Esophagus muscularis mucosa (tissue), 4 donors: ENCODE results near the gene ZFX. TPM values are rescaled to one million over a fixed set of nuclear protein-coding genes. Genes with fewer than 3 reads are reported as not detected.
A peak's percentile ranks its signal among the peaks of the same experiment; 100 is the strongest.

Experiments used
- DNase-seq: peaks from one replicate; pipeline ENCODE4 v3.0.0-alpha.2; 2017; ENCODE audit errors: extremely low spot score
- H3K27ac ChIP-seq, 4 donors: fragments of 200-600 bp; sonication (generic); replicated peaks in 1 of 4; 1 replicate in 3 of 4; 2 replicates in 1 of 4; pipeline ENCODE4 v1.5.1; 2016 to 2019; ENCODE audit warnings: mild to moderate bottlenecking in 1 of 4
- H3K27me3 ChIP-seq, 4 donors: fragments of 200-600 bp; sonication (generic); one replicate each; pipeline versions ENCODE4 v1.5.1 to v1.6.0; 2016 to 2019
- H3K36me3 ChIP-seq, 4 donors: fragments of 200-600 bp; sonication (generic); one replicate each; pipeline ENCODE4 v1.5.1; 2016 to 2019
- H3K4me1 ChIP-seq, 4 donors: fragments of 200-600 bp; sonication (generic); one replicate each; pipeline ENCODE4 v1.5.1; 2016 to 2019
- H3K4me3 ChIP-seq, 4 donors: fragments of 200-600 bp; sonication (generic); 1 replicate in 2 of 4; 2 replicates in 2 of 4; pipeline ENCODE4 v1.5.1; 2016 to 2019; ENCODE audit warnings: mild to moderate bottlenecking in 4 of 4, moderate library complexity in 1 of 4
- H3K9me3 ChIP-seq, 4 donors: fragments of 200-600 bp; sonication (generic); 1 replicate in 3 of 4; 2 replicates in 1 of 4; pipeline ENCODE4 v1.5.1; 2016 to 2019
- CTCF ChIP-seq, 3 experiments: fragments of 200-600 bp in 2 of 3; fragments of 450-650 bp in 1 of 3; sonication (generic) in 2 of 3; IDR thresholded peaks; one replicate each; pipeline ENCODE4 v1.5.1; 2017 to 2019; ENCODE audit warnings: antibody characterized with exemption in 3 of 3, mild to moderate bottlenecking in 2 of 3, moderate library complexity in 1 of 3
- EP300 ChIP-seq: sonication (generic); formaldehyde crosslinking; IDR thresholded peaks from one replicate; pipeline ENCODE4 v1.6.1; 2017; ENCODE audit warnings: antibody characterized with exemption
- POLR2A ChIP-seq: fragments of 450-650 bp; IDR thresholded peaks from one replicate; pipeline ENCODE4 v1.6.1; 2017; ENCODE audit warnings: antibody characterized with exemption, moderate library complexity, mild to moderate bottlenecking, low read depth
- POLR2AphosphoS5 ChIP-seq, 2 donors: sonication (generic); formaldehyde crosslinking; IDR thresholded peaks; one replicate each; pipeline ENCODE4 v1.6.1; 2017; ENCODE audit warnings: antibody characterized with exemption in 2 of 2
- WGBS: methylation state at CpG from one replicate; pipeline ENCODE4 v1.1.5; 2018; 5-methylcytosine and 5-hydroxymethylcytosine counted together
- intact Hi-C: fragments of 100-400 bp; cut with DNase I; formaldehyde crosslinking; loops from one replicate; pipeline ENCODE4 v1.15.1; 2023
- total RNA-seq, 4 donors: library from RNA; depleted of rRNA; stranded (reverse); fragments of >200 nt; gene quantifications; one replicate each; pipeline versions ENCODE4 v1.1.0 to v1.2.1, GENCODE V29; 2016

ZFX gene
- total RNA-seq, 4 donors from 2014 or later: 52.3 to 75.6 (median 66.4) TPM

- DNase-seq: no peak
- no peaks in the 10 kb centered on the region for H3K9me3 ChIP-seq
- 41% methylated on average over 6 of the region's 6 CpGs for WGBS
- H3K4me3 ChIP-seq: no peak overlapping the region
- H3K27ac ChIP-seq: peak overlapping the region in 3 of 4 donors; percentile 25 to 51 (median 31)
- H3K4me1 ChIP-seq: peaks cover 0 to 32% (median 8%) of the 10 kb centered on the region in 4 donors
- intact Hi-C loops: no loop called here
- H3K27me3 ChIP-seq: no peaks in the 10 kb centered on the region
- TF ChIP-seq POLR2AphosphoS5 (IDR thresholded peaks at IDR 0.05) (peak in 1 of 2 donors; percentile 46), POLR2A (no peak)
- H3K36me3 ChIP-seq: no peaks in the 10 kb centered on the region
Measured at GRCh38 chrX:24245202-24245601, 95.7 kb downstream of the ZFX start.

- WGBS: 86% methylated on average over 4 of the region's 4 CpGs
- Histone ChIP-seq H3K9me3 (no peaks in the 10 kb centered on the region), H3K27ac (no peak overlapping the region), H3K4me3 (no peak overlapping the region), H3K27me3 (no peaks in the 10 kb centered on the region), H3K36me3 (no peaks in the 10 kb centered on the region), H3K4me1 (peaks cover 0 to 22% (median 4%) of the 10 kb centered on the region in 4 donors)
- intact Hi-C loops: no loop called here
- no peak for DNase-seq
- TF ChIP-seq EP300 (no peak), POLR2A (no peak), POLR2AphosphoS5 (IDR thresholded peaks at IDR 0.05) (no peak), CTCF (IDR thresholded peaks at IDR 0.05) (no peak)
Measured at GRCh38 chrX:24248042-24248441, 98.5 kb downstream of the ZFX start.

GRCh38 chrX:24253030-24253429 is 103.5 kb downstream of the ZFX start:
- no peaks in the 10 kb centered on the region for H3K27me3 ChIP-seq
- no peak overlapping the region for H3K4me3 ChIP-seq
- H3K27ac ChIP-seq: no peak overlapping the region
- WGBS: 57% methylated on average over 3 of the region's 3 CpGs
- DNase-seq: no peak
- intact Hi-C loops: loop anchor here (10.0 kb wide), 1 partner anchor 242 kb away; no protein-coding TSS in a partner anchor
- no peak for TF ChIP-seq POLR2A
- TF ChIP-seq POLR2AphosphoS5 (IDR thresholded peaks at IDR 0.05): no peak
- H3K4me1 ChIP-seq: no peaks in the 10 kb centered on the region
- H3K9me3 ChIP-seq: no peaks in the 10 kb centered on the region
- no peaks in the 10 kb centered on the region for H3K36me3 ChIP-seq

- Histone ChIP-seq H3K9me3 (no peaks in the 10 kb centered on the region), H3K4me1 (no peaks in the 10 kb centered on the region), H3K4me3 (no peak overlapping the region), H3K27me3 (no peaks in the 10 kb centered on the region), H3K27ac (no peak overlapping the region), H3K36me3 (no peaks in the 10 kb centered on the region)
- WGBS: 68% methylated on average over 1 of the region's 1 CpG
- intact Hi-C loops: loop anchor here (10.0 kb wide), 1 partner anchor 241 kb away; no protein-coding TSS in a partner anchor
- no peak for TF ChIP-seq EP300
- no peak for TF ChIP-seq POLR2A
- TF ChIP-seq CTCF (IDR thresholded peaks at IDR 0.05): no peak
- no peak for TF ChIP-seq POLR2AphosphoS5 (IDR thresholded peaks at IDR 0.05)
- DNase-seq: no peak
Measured at GRCh38 chrX:24253469-24253868, 103.9 kb downstream of the ZFX start.

GRCh38 chrX:24257011-24257410 is 107.5 kb downstream of the ZFX start:
- Histone ChIP-seq H3K4me3 (no peak overlapping the region), H3K27me3 (no peaks in the 10 kb centered on the region), H3K27ac (no peak overlapping the region), H3K9me3 (no peaks in the 10 kb centered on the region), H3K36me3 (no peaks in the 10 kb centered on the region), H3K4me1 (peaks cover 0 to 8% (median 2%) of the 10 kb centered on the region in 4 donors)
- TF ChIP-seq POLR2A (no peak), CTCF (IDR thresholded peaks at IDR 0.05) (no peak), EP300 (no peak), POLR2AphosphoS5 (IDR thresholded peaks at IDR 0.05) (no peak)
- 57% methylated on average over 1 of the region's 1 CpG for WGBS
- intact Hi-C loops: loop anchor here (5.0 to 10.0 kb wide), 2 partner anchors 115 to 238 kb away; no protein-coding TSS in a partner anchor
- DNase-seq: no peak
